ENCODE measurements around the gene CCDC57.

CCDC57 gene

GRCh38 chr17:82172486-82173160 lies 40.0 kb downstream of the CCDC57 start:
- H3K4me3 Mint-ChIP-seq = no peak overlapping the region
- H3K9me3 Mint-ChIP-seq = no peaks in the 10 kb centered on the region
- H3K27ac Mint-ChIP-seq = no peak overlapping the region
- TF ChIP-seq CTCF (IDR thresholded peaks at IDR 0.05; ENCODE audit: unreplicated experiment in 3 of 3) = no peak
- peaks cover 79% of the 10 kb centered on the region for H3K36me3 Mint-ChIP-seq (ENCODE audit: low read depth)
- H3K4me1 Mint-ChIP-seq = no peaks in the 10 kb centered on the region
- peaks cover 21% of the 10 kb centered on the region for H3K27me3 Mint-ChIP-seq (ENCODE audit: low read depth)

- no peaks in the 10 kb centered on the region for H3K4me1 Mint-ChIP-seq
- peaks cover 21% of the 10 kb centered on the region for H3K27me3 Mint-ChIP-seq (ENCODE audit: low read depth)
- no peaks in the 10 kb centered on the region for H3K9me3 Mint-ChIP-seq
- no peak overlapping the region for H3K27ac Mint-ChIP-seq
- H3K36me3 Mint-ChIP-seq (ENCODE audit: low read depth) = peaks cover 83% of the 10 kb centered on the region
- H3K4me3 Mint-ChIP-seq = no peak overlapping the region
- TF ChIP-seq CTCF (IDR thresholded peaks at IDR 0.05; ENCODE audit: unreplicated experiment in 3 of 3) = no peak
Observed at GRCh38 chr17:82171750-82172375, 40.8 kb downstream of the CCDC57 start.

- H3K4me1 Mint-ChIP-seq = no peaks in the 10 kb centered on the region
- no peaks in the 10 kb centered on the region for H3K9me3 Mint-ChIP-seq
Observed at GRCh38 chr17:82170412-82170961, 42.2 kb downstream of the CCDC57 start.

GRCh38 chr17:82168568-82168967 lies 44.1 kb downstream of the CCDC57 start:
- H3K4me3 Mint-ChIP-seq = no peak overlapping the region
- H3K27ac Mint-ChIP-seq = no peak overlapping the region
- TF ChIP-seq CTCF (IDR thresholded peaks at IDR 0.05; ENCODE audit: unreplicated experiment in 3 of 3) = no peak
- H3K36me3 Mint-ChIP-seq (ENCODE audit: low read depth) = peaks cover 78% of the 10 kb centered on the region
- H3K4me1 Mint-ChIP-seq = no peaks in the 10 kb centered on the region
- no peaks in the 10 kb centered on the region for H3K9me3 Mint-ChIP-seq
- H3K27me3 Mint-ChIP-seq (ENCODE audit: low read depth) = peaks cover 8% of the 10 kb centered on the region

More at GRCh38 chr17:82170412-82170961, 42.2 kb downstream of the CCDC57 start:
- Mint-ChIP-seq H3K27me3 (ENCODE audit: low read depth) (peaks cover 21% of the 10 kb centered on the region), H3K4me3 (no peak overlapping the region), H3K27ac (no peak overlapping the region), H3K36me3 (ENCODE audit: low read depth) (peaks cover 82% of the 10 kb centered on the region)
- no peak for TF ChIP-seq CTCF (IDR thresholded peaks at IDR 0.05; ENCODE audit: unreplicated experiment in 3 of 3)

GRCh38 chr17:82167028-82167427 lies 45.6 kb downstream of the CCDC57 start:
- peaks cover 8% of the 10 kb centered on the region for H3K27me3 Mint-ChIP-seq (ENCODE audit: low read depth)
- no peak overlapping the region for H3K4me3 Mint-ChIP-seq
- TF ChIP-seq CTCF (IDR thresholded peaks at IDR 0.05; ENCODE audit: unreplicated experiment in 3 of 3) = no peak
- H3K27ac Mint-ChIP-seq = no peak overlapping the region
- H3K9me3 Mint-ChIP-seq = no peaks in the 10 kb centered on the region
- H3K4me1 Mint-ChIP-seq = no peaks in the 10 kb centered on the region
- H3K36me3 Mint-ChIP-seq (ENCODE audit: low read depth) = peaks cover 74% of the 10 kb centered on the region

All from nephron (organoid).